Right atrium auricular region (tissue), 2 donors: ENCODE results near the gene IPO11. TPM values are rescaled to one million over a fixed set of nuclear protein-coding genes. Genes with fewer than 3 reads are reported as not detected.
A peak's percentile ranks its signal among the peaks of the same experiment; 100 is the strongest.

ENCODE experiments used
- DNase-seq: peaks from one replicate; pipeline ENCODE4 v3.0.0-alpha.2; 2019; ENCODE audit warnings: low spot score
- H3K27ac ChIP-seq, 2 donors: fragments of 200-600 bp; sonication (generic); 1 replicate in 1 of 2; 2 replicates in 1 of 2; pipeline ENCODE4 v1.5.1; 2016 to 2019
- H3K27me3 ChIP-seq, 2 donors: fragments of 200-600 bp; sonication (generic); one replicate each; pipeline versions ENCODE4 v1.5.1 to v1.6.0; 2017 to 2019
- H3K36me3 ChIP-seq: fragments of 200-600 bp; sonication (generic); one replicate; pipeline ENCODE4 v1.5.1; 2016
- H3K4me1 ChIP-seq, 2 donors: fragments of 200-600 bp; sonication (generic); one replicate each; pipeline versions ENCODE4 v1.5.1 to v1.6.0; 2017 to 2019
- H3K4me3 ChIP-seq, 2 donors: fragments of 200-600 bp; sonication (generic); 1 replicate in 1 of 2; 2 replicates in 1 of 2; pipeline ENCODE4 v1.5.1; 2017 to 2019; ENCODE audit warnings: mild to moderate bottlenecking in 1 of 2, moderate library complexity in 1 of 2
- H3K9me3 ChIP-seq, 2 donors: fragments of 200-600 bp; sonication (generic); one replicate each; pipeline ENCODE4 v1.5.1; 2019
- CTCF ChIP-seq, 2 donors: fragments of 200-600 bp; sonication (generic); IDR thresholded peaks; one replicate each; pipeline ENCODE4 v1.5.1; 2019; ENCODE audit warnings: antibody characterized with exemption in 2 of 2
- total RNA-seq, 2 donors: library from RNA; depleted of rRNA; stranded (reverse); fragments of >200 nt; gene quantifications; one replicate each; pipeline ENCODE4 v1.1.0, GENCODE V29; 2016

The IPO11 gene
- total RNA-seq, 2 donors from 2014 or later: 19.2 to 24.6 TPM

- DNase-seq: no peak
- H3K9me3 ChIP-seq: no peaks in the 10 kb centered on the region
- H3K4me3 ChIP-seq: peak within 1 kb of the TSS in 1 of 2 donors; percentile 5
Measured at GRCh38 chr5:62578540-62578939, 166.0 kb downstream of the IPO11 start, which contains the start of gene LRRC70. LRRC70 (plus strand) TSS chr5:62578819; CDS start chr5:62579439, 620 bp downstream.

GRCh38 chr5:62579761-62580160 lies 167.2 kb downstream of the IPO11 start:
- H3K36me3 ChIP-seq: no peaks in the 10 kb centered on the region
- H3K27me3 ChIP-seq: no peaks in the 10 kb centered on the region
- H3K4me1 ChIP-seq: no peaks in the 10 kb centered on the region
- H3K27ac ChIP-seq: no peak overlapping the region
- no peak for TF ChIP-seq CTCF (IDR thresholded peaks at IDR 0.05)
- DNase-seq: no peak
- H3K4me3 ChIP-seq: no peak overlapping the region
- H3K9me3 ChIP-seq: no peaks in the 10 kb centered on the region

More at GRCh38 chr5:62578540-62578939, 166.0 kb downstream of the IPO11 start, which contains the start of gene LRRC70:
- no peaks in the 10 kb centered on the region for H3K27me3 ChIP-seq
- TF ChIP-seq CTCF (IDR thresholded peaks at IDR 0.05): no peak
- H3K4me1 ChIP-seq: no peaks in the 10 kb centered on the region
- H3K27ac ChIP-seq: no peak within 1 kb of the TSS
- H3K36me3 ChIP-seq: no peaks in the 10 kb centered on the region

GRCh38 chr5:62581836-62582597 lies 169.5 kb downstream of the IPO11 start:
- H3K27me3 ChIP-seq: no peaks in the 10 kb centered on the region
- H3K4me1 ChIP-seq: no peaks in the 10 kb centered on the region
- TF ChIP-seq CTCF (IDR thresholded peaks at IDR 0.05): no peak
- no peak overlapping the region for H3K4me3 ChIP-seq
- DNase-seq: no peak
- H3K27ac ChIP-seq: no peak overlapping the region
- H3K9me3 ChIP-seq: no peaks in the 10 kb centered on the region
- H3K36me3 ChIP-seq: no peaks in the 10 kb centered on the region

GRCh38 chr5:62584391-62584790 lies 171.8 kb downstream of the IPO11 start:
- Histone ChIP-seq H3K4me3 (no peak overlapping the region), H3K27ac (no peak overlapping the region), H3K9me3 (no peaks in the 10 kb centered on the region), H3K4me1 (no peaks in the 10 kb centered on the region), H3K27me3 (no peaks in the 10 kb centered on the region), H3K36me3 (no peaks in the 10 kb centered on the region)
- DNase-seq: no peak
- TF ChIP-seq CTCF (IDR thresholded peaks at IDR 0.05): no peak

- no peak for TF ChIP-seq CTCF (IDR thresholded peaks at IDR 0.05)
- Histone ChIP-seq H3K27ac (no peak overlapping the region), H3K4me3 (no peak overlapping the region), H3K4me1 (no peaks in the 10 kb centered on the region), H3K9me3 (no peaks in the 10 kb centered on the region), H3K27me3 (no peaks in the 10 kb centered on the region), H3K36me3 (no peaks in the 10 kb centered on the region)
- no peak for DNase-seq
Measured at GRCh38 chr5:62585306-62585705, 172.7 kb downstream of the IPO11 start.
